ENCODE data around the gene BMP8B.
"Not testable (repeated sequence)": the region's sequence is repeated elsewhere in the genome, so short reads cannot be mapped to it uniquely, and the experiment has no call there.

The BMP8B gene, protein sequence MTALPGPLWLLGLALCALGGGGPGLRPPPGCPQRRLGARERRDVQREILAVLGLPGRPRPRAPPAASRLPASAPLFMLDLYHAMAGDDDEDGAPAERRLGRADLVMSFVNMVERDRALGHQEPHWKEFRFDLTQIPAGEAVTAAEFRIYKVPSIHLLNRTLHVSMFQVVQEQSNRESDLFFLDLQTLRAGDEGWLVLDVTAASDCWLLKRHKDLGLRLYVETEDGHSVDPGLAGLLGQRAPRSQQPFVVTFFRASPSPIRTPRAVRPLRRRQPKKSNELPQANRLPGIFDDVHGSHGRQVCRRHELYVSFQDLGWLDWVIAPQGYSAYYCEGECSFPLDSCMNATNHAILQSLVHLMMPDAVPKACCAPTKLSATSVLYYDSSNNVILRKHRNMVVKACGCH

DNA sequence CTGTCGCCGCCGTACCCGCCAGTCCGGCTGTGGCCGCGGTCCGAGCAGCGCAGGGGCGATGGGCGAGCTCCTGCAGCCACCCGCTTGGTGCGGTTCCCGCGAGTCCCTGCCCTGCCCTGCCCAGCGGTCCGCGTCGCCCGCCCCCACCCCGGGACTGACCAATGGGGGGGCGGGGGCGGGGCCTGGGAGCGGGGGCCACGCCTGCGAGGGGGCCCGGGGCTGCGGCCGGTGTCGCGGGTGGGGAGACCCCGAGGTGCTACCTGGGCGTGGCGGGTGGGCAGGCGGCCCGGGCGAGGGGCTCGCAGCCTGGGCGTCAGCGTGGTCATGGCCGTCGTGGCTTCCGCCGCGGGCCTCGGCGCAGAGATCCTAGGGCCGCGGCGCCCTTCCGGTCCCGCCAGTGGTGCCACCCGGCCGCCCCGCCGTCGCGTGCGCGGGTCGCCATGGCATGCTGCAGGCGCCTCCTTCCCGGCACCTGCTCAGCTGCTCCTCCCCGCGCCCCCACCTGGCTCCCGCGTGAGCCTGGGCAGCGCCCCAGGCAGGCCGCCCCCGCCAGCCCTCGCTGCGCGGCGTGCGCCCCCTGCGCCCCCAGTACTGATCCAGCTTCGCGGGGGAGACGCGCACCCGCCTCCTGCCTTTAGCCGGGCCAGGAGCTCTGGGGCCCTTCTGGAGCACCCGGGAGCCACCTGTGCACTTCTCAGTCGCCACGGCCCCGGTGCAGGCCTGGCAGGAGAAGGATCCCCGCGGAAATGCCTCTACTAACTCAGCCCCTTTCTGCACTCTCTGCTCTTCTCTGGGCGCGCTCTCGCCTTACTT lies at the start of gene BMP8B:
BMP8B (minus strand) TSS at position 108 of the 813 bp plus-strand sequence. CDS start 380 bp downstream, outside the sequence.
- DNase-seq (ENCODE audit: low spot score): no peak
- FAIRE-seq: no peak

DNA sequence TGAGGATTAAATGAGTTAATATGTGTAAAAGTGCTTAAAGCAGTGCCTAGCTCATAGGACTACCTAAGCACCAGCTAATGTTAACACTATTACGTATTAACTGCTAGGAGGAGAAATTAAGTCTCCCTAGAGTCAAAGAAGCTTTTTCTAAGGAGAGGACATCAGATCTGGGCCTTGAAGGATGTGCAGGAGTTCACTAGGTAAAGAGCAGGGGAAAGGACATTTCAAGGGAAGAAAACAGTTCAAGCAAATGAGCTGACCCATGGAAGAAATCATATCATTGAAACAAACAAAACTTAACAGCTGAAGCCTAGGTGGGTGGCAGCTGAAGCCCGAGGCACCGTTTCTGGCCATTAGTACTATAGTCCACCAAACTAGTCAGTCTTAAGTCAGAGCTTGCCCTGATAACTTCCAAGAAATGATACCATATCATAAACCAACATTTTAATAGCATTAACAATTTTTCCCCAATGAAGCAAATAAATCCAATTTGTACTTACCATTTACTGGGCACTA lies 48.0 kb upstream of the BMP8B start:
- DNase-seq (ENCODE audit: low spot score): no peak
- FAIRE-seq: no peak

DNA sequence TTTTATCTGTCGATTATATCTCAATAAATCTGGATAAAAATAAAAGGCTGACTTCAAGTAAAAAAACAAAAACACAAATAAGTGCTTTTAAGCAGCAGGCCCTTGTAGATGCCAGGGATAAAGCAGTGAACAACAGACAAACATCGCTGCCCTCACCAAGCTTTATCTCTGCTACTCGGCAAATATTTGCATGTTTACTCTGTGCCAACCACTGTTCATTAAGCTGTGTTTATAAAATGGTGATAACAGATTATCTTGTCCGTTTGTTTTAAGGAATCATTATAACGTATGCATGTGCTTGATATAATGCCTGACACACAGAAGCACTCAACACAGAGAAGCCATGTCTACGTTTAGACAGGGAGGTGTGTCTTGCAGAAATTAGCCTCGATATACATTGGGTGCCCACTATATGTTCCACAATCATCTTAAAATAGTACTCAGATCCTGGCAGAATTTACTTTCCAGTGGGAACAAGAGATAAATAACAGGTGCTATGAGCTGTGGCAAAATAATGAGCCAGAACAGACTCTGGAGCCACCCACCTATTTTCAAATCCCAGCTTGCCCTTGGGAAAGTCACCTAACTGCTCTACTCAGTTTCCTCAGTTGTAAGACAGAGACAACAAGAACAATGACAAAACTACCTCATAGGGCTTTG lies 47.4 kb upstream of the BMP8B start:
- FAIRE-seq (no peak), DNase-seq (ENCODE audit: low spot score) (no peak)

DNA sequence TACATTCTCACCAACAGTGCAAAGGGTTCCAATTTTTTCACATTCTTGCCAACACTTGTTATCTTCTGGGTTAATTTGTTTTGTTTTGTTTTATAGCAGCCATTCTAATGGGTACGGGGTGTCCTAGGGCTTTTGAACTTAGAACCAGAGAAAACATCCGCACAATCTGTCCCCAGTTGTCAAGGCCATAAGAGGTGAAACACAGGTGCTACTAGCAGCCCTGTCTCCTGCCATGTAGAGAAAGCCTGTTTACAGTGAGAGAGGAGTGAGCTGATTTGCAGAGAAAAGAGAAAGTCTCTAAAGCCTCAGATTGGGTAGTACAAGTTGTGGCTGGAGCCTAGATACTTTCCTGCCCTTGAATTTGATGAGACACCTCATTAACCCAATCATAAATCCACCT lies 46.4 kb upstream of the BMP8B start:
- FAIRE-seq (no peak), DNase-seq (ENCODE audit: low spot score) (no peak)

DNA sequence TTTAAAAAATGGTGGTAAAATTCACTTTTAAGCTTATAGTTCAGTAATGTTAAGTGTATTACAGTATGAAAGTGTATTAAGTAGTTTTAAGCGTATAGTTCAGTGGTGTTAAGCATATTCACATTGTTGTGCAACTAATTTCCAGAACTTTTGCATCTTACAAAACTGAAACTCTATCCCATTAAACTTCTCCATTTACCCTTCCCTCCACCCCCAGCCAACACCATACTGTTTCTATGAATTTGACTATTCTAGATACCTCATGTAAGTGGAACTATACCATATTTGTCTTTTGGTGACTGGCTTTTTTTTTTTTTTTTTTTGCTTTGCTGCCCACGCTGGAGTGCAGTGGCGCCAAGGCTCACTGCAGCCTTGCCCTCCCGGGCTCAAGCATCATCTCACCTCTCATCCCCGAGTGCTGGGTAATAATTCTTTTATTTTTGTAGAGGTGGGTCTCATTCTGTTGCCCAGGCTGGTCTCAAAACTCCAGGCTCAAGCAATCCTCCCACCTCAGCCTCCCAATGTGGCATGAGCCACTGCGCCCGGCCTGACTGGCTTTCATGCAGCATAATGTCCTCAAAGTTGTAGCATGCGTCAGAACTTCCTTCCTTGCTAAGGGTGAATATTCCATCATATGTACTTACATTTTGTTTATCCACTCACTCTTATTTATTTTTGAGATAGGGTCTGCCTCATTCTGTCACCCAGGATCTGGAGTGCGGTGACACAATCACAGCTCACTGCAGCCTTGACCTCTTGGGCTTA lies 45.1 kb upstream of the BMP8B start:
- DNase-seq (ENCODE audit: low spot score) (no peak), FAIRE-seq (no peak)

DNA sequence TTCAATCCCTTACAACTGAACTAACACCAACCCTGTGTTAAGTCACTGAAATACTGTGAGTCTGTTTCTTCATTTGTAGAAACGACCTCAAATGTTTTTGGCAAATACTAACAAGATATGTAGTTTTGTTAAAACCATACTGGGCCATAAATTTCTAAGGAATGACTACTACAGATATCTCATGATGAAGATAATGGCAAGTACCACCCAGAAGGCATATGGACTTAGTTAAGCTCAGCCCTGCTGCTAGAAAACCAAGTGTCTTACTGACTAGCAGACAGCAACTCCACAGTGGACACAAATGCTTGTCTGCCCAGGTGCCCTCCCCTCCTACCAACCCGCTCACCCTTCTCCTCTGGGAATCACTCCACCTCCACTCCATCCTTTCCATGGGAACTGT lies 44.5 kb upstream of the BMP8B start:
- FAIRE-seq (no peak), DNase-seq (ENCODE audit: low spot score) (no peak)

DNA sequence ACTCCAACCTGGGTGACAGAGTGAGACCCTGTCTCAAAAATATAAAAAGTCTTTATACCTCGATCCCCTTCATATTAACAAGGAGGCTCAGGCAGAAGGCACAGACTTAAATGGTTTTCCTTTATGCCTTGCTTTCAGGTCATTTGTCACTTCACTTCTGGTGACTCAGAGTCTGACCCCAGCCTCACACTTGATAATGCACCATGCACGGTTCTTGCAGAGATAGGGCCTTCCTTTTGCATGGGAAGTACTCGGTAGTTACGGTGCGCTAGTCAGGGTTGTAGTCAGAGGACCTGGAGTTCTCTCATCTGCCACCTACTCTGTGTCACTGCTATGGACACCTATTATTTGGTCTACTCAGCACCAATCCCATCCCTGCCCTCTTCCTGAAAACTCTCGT lies 43.6 kb upstream of the BMP8B start:
- FAIRE-seq (no peak), DNase-seq (ENCODE audit: low spot score) (no peak)

DNA sequence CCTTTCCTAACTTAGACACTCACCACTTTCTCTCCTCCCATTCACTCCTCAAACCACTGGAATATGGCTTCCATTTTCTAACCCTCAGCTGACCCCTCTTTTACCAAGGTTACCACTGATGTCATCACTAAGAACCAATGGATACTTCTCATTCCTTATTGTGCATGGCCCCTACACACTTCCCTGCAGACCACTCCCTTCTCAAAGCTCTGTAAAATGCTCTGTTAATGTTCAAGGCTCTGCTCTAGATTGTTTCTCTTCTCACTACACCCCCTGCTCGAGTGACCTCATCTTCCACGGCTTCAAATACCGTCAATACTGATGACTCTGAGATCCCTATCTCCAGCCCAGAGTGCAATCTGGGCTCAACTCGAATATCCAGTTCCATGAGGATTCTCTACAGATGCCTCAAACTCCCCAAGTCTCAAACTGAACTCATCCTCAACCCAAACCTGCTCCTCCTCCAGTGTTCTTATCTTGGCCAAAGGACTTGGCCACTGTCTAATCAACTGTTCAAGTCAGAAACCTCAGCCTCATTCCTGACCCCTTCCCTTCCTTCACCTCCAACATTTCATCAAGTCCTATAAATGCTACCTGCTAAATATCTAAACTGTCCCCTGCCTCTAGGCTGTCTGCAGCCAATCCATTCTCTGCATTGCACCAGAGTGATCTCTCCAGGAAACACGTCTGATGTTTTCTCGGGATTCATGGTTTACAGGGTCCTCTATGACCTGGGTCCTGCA lies 41.3 kb upstream of the BMP8B start:
- FAIRE-seq: no peak
- no peak for DNase-seq (ENCODE audit: low spot score)

DNA sequence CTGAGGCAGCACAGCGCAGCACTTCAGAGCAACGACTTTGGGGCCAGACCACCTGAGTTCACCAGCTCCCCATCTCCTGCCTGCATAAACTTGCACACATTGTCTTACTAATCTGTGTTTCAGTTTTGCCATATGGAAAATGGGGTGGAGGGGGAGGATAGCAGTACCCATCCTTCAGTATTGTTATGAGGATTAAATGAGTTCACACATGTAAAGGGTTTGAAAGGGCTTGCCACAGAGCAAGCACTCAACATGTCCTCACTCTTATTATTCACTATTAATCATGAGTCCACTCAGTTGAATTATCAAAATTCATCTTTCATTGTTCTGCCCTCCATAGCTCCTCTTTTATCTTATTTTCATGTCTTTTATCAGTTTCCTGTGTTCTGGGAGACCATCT lies 40.1 kb upstream of the BMP8B start:
- FAIRE-seq (no peak), DNase-seq (ENCODE audit: low spot score) (no peak)

DNA sequence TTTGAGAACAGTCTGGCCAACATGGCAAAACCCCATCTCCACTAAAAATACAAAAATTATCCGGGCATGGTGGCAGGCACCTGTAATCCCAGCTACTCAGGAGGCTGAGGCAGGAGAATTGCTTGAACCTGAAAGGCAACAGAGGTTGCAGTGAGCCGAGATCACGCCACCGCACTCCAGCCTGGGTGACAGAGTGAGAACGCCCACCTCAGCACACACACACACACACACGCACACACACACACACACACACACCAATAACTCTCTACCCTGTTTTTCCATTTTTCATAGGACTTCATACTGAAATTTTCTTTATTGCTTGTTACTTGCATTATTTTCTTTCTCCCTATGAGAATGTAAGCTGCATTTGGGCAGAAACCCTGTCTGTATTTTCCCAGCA lies 39.6 kb upstream of the BMP8B start:
- FAIRE-seq; DNase-seq (ENCODE audit: low spot score): not testable (repeated sequence)

DNA sequence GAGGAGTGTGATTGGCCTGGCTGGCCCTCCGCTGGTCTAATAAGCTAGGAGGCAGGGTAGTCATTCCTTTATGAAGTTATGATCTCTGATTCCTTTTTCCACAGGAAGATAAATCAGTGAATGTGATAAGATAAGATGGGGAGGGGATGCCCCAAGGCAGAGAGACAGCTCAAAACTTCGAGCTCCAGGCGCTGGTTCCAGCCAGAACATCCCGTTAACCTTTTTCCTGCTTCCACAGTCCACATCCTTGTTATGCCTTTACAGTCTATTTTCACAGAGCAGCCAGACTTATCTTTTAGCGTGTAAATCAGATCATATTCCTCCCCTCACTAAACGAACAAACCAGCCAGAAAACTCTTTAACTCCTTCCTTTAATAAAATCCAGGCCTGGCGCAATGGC lies 38.5 kb upstream of the BMP8B start:
- DNase-seq (ENCODE audit: low spot score) (no peak), FAIRE-seq (no peak)

DNA sequence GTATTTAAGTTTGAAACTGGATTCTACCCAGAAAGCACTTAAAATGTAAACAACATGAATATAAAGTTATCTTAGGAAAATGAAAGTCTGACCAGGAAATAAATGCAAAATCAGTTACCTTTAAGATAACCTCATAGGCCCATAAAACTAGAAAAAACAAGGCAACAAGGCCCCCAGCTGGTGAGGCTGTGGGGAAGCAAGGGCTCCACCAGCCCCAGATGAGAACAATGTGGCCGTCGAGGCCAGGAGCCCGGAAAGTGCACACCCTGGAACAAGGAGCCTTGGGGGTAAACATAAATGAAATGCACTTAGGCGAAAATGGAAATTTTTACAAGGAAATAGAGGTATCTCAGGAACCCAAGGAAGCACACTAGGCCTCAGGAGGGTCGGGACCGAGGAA lies 37.9 kb upstream of the BMP8B start:
- FAIRE-seq (no peak), DNase-seq (ENCODE audit: low spot score) (no peak)

DNA sequence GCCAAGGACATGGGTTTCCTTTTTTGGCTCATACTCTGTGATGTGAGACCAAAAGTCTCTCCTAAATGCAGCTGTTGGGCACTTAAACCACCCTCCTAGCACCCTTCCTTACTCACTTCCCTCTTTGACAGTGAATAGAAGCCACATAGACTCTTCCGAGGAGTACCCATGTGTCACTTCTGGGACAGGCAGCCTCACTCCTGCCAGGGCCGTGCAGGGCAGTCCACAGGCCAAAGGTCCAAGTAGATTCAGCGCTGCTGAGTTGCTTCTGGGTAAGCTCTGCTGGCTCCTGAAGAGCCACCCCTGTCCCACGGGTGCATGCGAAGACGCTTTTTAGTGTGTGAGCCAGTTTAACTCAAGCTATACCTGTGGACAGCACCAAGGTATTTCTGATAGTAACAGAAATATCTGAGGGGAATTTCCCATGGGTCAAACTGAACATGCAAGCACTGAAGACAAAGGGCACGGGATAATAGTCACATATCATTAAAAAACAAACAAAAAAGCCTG lies 36.8 kb upstream of the BMP8B start:
- DNase-seq (ENCODE audit: low spot score) (no peak), FAIRE-seq (no peak)

DNA sequence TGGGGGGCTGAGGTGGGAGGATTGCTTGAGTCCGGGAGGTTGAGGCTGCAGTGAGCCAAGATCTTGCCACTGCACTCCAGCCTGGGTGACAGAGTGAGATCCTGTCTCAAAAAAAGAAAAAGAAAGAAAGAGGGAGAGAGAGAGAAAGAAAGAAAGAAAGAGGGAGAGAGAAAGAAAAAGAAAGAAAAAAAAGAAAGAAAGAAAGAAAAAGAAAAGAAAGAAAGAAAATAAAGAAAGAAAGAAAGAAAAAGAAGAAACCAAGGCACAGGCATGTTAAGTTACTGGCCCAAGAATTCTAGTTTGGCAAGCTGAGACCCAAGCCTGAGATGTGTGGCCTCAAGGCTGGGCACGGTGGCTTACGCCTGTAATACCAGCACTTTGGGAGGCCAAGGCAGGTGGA lies 34.8 kb upstream of the BMP8B start:
- not testable (repeated sequence) for FAIRE-seq; DNase-seq (ENCODE audit: low spot score)

DNA sequence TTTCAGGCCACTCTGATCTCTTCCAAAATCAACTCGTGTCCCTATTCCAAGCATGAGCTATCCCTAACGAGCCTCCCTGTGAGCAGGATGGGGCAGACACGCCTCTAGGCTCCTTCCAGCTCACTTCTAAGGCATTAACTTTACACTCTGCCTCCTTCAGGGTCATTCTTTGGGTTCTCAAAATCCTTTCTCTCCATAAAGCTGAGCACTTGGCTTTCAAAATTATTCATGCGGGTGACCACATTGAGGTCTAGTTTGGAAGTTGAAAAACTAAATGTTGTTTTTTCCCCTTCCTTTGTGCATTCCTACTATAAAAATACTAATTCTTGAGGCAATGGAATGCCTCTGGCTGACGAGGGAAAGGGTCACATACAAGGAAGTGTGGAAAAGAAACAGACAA lies 33.5 kb upstream of the BMP8B start:
- no peak for FAIRE-seq
- no peak for DNase-seq (ENCODE audit: low spot score)

DNA sequence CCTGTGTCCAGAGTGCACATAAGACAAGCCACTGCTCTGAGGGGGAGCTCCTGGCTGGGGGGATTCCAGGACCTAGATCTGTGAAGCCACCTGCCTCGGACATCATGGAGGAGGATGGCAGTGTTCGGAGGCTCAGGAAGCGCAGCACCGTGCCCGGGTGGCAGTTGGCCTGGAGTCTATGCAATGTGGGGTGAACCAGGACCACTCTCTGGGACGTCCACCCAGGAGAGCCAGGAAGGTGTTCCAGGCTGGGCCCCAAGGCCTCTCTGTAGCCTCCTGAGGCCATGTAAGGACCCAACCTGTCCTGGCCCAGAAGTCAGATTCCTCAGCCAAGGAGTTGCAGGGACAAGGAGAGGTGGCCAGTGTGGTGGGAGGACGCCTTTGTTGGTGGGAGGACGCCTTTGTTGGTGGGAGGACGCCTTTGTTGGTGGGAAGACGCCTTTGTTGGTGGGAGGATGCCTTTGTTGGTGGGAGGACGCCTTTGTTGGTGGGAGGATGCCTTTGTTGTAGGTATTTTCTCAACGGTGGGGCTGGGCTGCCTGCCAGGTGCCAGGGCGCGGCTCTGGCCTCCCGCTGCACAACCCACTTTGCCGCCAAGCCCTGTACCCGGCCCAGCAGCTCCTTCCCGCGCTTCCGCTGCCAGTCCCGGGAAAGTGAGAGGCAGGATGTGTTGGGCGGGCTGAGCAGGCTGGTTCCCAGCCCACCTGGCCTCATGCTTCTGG lies 30.6 kb upstream of the BMP8B start:
- DNase-seq (ENCODE audit: low spot score): no peak
- FAIRE-seq: peak; percentile 55

DNA sequence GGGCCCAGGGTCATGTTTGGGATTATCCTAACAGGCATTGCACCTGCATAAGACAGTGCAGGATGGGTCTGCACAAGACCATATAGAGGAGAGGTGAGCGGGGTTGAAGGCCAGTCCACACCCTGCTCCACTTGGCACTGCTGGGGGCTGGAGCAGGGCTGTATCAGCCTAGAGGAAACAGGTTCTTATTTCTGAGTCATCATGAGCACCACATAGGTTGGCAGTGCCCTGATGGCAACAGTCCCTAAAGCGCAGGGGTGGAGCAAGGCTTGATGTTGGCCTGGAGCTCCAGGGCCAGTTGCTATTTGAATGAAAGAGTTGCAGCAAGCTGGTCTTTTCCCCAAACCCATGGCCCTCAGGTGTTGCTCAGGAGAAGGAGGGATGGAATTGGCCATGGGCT lies 29.8 kb upstream of the BMP8B start:
- DNase-seq (ENCODE audit: low spot score) (no peak), FAIRE-seq (no peak)

DNA sequence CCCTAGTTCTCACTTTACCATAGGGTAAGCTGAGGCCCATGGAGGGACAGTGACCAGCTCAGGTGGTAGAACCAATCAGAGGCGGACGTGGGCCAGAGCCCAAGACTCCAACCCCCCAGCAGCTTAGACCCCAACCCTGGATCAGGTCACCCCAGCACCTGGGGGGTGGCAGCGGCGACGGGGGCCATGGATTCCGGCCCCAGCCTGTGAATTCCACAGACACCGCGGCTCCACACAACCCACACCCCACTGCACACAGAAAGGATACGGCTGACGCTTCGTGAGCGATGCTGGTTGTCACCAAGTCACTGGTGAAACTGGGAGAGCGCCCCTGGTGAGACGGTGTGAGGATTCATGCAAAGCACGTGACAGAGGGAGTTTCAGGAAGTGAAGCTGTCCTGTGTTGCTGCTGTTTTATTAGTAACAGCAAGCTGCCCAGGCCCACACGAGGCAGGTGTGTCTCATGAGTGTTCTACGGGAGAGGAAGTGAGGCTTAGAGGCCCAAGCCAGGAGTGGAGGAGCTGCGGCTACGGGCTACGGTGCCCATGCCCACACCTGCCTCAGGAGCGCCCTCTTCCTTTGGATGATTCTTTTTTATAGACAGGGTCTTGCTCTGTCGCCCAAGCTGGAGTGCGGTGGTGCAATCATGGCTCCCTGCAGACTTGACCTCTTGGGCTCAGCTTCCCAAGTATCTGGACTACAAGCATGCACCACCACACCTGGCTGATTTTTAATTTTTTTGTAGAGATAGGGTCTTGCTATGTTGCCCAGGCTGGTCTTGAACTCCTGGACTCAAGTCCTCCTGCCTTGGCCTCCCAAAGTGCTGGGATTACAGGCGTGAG lies 28.6 kb upstream of the BMP8B start:
- FAIRE-seq; DNase-seq (ENCODE audit: low spot score): not testable (repeated sequence)
